ENCODE data around the gene GOSR2.

DNA sequence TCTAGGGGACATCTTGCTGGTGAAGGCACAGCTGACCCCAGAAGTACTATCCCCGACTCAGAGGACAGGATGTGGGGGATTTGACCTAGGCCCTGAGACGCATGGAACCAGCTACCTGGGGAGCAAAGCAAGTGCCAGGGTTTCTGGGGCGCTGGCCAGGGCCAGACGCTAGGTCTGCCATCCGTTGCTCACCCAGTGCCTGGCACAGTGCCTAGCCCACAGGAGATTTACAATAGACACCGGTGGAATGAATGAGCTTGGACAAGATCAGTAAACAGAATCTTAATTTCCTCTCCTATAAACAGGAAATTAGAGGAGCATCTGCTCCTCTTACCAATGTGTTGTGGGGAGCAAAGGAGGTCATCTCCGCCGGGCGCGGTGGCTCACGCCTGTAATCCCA lies 51.1 kb downstream of the GOSR2 start:
- TF ChIP-seq, protein P1, sequence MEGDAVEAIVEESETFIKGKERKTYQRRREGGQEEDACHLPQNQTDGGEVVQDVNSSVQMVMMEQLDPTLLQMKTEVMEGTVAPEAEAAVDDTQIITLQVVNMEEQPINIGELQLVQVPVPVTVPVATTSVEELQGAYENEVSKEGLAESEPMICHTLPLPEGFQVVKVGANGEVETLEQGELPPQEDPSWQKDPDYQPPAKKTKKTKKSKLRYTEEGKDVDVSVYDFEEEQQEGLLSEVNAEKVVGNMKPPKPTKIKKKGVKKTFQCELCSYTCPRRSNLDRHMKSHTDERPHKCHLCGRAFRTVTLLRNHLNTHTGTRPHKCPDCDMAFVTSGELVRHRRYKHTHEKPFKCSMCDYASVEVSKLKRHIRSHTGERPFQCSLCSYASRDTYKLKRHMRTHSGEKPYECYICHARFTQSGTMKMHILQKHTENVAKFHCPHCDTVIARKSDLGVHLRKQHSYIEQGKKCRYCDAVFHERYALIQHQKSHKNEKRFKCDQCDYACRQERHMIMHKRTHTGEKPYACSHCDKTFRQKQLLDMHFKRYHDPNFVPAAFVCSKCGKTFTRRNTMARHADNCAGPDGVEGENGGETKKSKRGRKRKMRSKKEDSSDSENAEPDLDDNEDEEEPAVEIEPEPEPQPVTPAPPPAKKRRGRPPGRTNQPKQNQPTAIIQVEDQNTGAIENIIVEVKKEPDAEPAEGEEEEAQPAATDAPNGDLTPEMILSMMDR (IDR thresholded peaks at IDR 0.05), result no peak
- no peak for TF ChIP-seq ZFX (IDR thresholded peaks at IDR 0.05; ENCODE audit: borderline replicate concordance)

Measured in 22Rv1 (cell line).